GM19043 (cell line): Measurements from ENCODE around the gene EGFR.

Experiments used
- ATAC-seq: cut with Tn5 transposase; IDR thresholded peaks from one replicate; pipeline ENCODE4 v1.9.1; 2021; ENCODE audit warnings: low read depth; ENCODE audit not compliant: unreplicated experiment

EGFR gene

GRCh38 chr7:55202150-55202913 lies 183.5 kb downstream of the EGFR start:
- ATAC-seq = no peak

GRCh38 chr7:55203300-55203699 lies 184.5 kb downstream of the EGFR start:
- no peak for ATAC-seq

- no peak for ATAC-seq
Measured at GRCh38 chr7:55205124-55205955, 186.5 kb downstream of the EGFR start.

GRCh38 chr7:55206235-55207029 lies 187.6 kb downstream of the EGFR start:
- ATAC-seq = peak; percentile 48

GRCh38 chr7:55207436-55208125 lies 188.8 kb downstream of the EGFR start:
- no peak for ATAC-seq

- ATAC-seq = no peak
Measured at GRCh38 chr7:55209366-55209765, 190.5 kb downstream of the EGFR start.

- no peak for ATAC-seq
Measured at GRCh38 chr7:55210176-55210575, 191.4 kb downstream of the EGFR start.

GRCh38 chr7:55210716-55211115 lies 191.9 kb downstream of the EGFR start:
- ATAC-seq = no peak

- ATAC-seq = no peak
Measured at GRCh38 chr7:55211726-55212125, 192.9 kb downstream of the EGFR start.

- no peak for ATAC-seq
Measured at GRCh38 chr7:55212176-55212575, 193.4 kb downstream of the EGFR start.

- no peak for ATAC-seq
Measured at GRCh38 chr7:55212838-55213237, 194.0 kb downstream of the EGFR start.

GRCh38 chr7:55214707-55215106 lies 195.9 kb downstream of the EGFR start:
- ATAC-seq = no peak

- no peak for ATAC-seq
Measured at GRCh38 chr7:55223023-55223422, 204.2 kb downstream of the EGFR start.

- ATAC-seq = no peak
Measured at GRCh38 chr7:55224111-55224510, 205.3 kb downstream of the EGFR start.

GRCh38 chr7:55224810-55225209 lies 206.0 kb downstream of the EGFR start:
- ATAC-seq = no peak

GRCh38 chr7:55230014-55230413 lies 211.2 kb downstream of the EGFR start:
- no peak for ATAC-seq

GRCh38 chr7:55231736-55232280 lies 213.0 kb downstream of the EGFR start:
- no peak for ATAC-seq

- ATAC-seq = no peak
Measured at GRCh38 chr7:55233001-55233400, 214.2 kb downstream of the EGFR start.

GRCh38 chr7:55234408-55234807 lies 215.6 kb downstream of the EGFR start:
- no peak for ATAC-seq

- no peak for ATAC-seq
Measured at GRCh38 chr7:55235115-55235514, 216.3 kb downstream of the EGFR start.
